Hematopoietic multipotent progenitor cell (in vitro differentiated cells): ENCODE measurements around the gene FMO1. TPM values are rescaled to one million over a fixed set of nuclear protein-coding genes. Genes with fewer than 3 reads are reported as not detected.
A peak's percentile ranks its signal among the peaks of the same experiment; 100 is the strongest.

Experiments
- DNase-seq, 3 donors: peaks; one replicate each; pipeline ENCODE4 v3.0.0-alpha.2; 2011 to 2015; ENCODE audit warnings: low read depth in 2 of 3, low spot score in 2 of 3
- total RNA-seq: library from RNA; depleted of rRNA; stranded (reverse); fragments of >200 nt; gene quantifications from one replicate; pipeline ENCODE4 v1.2.3, GENCODE V29; 2012

FMO1 gene
- total RNA-seq, 1 donor = under 0.01 TPM

DNA sequence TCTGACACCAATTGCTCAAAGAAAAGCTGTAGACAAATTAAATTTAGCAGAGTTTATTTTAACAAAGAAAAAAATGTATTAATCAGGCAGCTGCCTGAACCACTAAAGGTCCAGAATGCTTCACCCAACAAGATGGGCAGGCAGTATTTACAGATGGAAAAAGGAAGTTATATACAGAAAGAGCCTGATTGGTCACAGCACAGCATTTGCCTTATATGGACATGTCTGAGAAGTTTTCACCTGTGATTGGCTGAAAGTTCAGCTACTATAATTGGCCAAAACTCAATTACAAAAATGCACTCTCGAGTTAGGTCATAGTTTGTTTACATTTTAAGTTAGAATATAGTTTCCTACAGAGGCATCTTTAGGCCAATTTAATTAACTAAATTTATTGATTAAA lies 15.1 kb upstream of the FMO1 start:
- no peak for DNase-seq

- DNase-seq = peak in 1 of 3 donors; percentile 42
These were observed 12.1 kb upstream of the FMO1 start for GRCh38 chr1:171236231-171236630.

DNA sequence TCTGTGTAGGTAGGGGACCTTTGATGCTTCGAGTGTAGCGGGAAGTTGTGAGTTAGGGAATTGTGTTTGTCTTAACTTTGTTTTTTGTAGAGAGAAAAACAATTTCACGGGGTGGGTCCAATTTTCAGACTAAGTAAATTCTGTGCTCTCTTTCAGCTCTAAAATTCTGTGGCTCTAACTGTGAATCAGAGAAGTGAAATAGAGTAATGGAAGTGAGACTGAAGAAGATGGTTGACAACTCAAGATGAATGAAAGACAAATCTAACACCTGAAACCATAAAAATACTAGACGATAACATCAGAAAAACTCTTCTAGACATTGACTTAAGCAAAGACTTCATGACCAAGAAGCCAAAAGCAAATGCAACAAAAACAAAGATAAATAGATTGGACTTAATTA lies 4.4 kb upstream of the FMO1 start:
- no peak for DNase-seq

GRCh38 chr1:171245458-171246064 lies 2.7 kb upstream of the FMO1 start:
- peak in 1 of 3 donors; percentile 48 for DNase-seq

DNA sequence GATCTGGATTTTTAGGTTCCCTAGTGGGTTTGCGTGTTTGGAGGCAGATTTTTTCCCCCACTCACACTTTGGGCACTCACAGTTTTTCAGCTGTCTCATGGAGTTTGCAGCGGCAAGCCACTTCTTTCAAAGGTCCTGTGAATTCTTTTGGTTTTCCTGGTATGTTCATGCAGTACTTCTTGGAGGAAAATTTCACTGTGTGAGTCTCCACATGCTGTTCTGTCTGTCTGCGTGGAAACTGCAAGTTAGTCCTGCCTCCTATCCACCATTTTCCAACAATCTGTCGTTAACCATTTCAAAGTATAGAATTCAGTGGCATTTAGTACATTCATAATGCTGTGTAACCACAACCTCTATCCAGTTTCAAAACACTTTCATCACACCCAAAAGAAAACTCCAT lies 793 bp upstream of the FMO1 start:
- no peak for DNase-seq

- no peak for DNase-seq
These were observed 547 bp downstream of the FMO1 start for GRCh38 chr1:171248841-171249240.

DNA sequence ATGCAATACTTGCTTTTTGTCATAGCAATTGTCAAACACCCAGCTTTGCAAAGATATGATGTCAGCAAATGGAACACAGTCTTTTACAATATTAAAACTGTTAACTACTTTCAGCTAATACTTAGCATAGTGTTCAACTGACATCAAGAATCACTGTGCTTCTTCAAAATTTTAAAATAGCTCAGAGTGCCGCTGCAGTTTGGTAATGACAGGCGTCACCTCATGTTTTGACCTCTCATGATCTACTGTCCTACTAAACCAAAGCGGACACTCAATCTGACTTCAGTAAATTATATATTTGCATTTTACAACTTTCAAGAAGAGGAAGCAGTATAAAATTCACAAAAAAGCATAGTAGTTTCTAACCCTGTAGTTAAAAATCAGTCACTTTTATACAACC lies 2.0 kb downstream of the FMO1 start:
- no peak for DNase-seq

DNA sequence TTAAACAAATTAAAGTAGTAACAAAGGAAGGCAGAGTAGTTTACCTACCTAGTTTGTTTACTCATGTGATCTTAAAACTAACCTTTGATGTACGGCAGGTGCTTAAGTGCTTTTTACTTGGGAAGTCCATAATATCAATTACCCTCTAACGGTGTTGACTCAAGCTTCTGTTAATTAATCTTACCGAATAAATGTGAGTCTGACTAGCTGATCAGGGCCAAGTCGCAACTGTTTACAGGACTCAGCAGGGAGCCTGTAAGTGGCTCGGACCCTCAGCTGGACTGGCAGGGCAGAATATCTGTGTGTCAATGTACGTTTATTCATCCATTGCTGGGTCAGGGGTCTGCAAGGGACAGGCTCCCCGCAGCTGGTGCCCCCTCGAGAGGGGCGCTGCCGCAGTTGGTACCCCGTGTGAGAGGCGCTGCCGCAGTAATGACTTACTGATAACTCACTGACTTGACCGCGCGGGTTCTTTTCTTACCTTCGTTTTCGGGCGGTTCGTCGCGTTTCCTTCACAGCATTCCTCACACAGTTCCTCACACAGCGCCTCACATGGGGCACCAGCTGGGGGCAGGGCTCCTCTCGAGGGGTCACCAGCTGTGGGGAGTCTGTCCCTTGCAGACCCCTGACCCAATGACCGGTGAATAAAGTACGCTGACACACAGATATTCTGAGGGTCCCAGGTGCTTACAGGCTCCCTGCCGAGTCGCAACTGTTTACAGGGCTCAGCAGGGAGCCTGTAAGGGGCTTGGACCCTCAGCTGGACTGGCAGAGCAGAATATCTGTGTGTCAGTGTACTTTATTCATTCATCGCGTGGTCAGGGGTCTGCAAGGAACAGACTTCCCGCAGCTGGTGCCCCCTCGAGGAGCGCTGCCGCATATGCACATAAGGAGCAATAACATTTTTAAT lies 3.0 kb downstream of the FMO1 start:
- peak in 2 of 3 donors; percentile 29 to 55 for DNase-seq

GRCh38 chr1:171251952-171252300 lies 3.6 kb downstream of the FMO1 start:
- DNase-seq = no peak

DNA sequence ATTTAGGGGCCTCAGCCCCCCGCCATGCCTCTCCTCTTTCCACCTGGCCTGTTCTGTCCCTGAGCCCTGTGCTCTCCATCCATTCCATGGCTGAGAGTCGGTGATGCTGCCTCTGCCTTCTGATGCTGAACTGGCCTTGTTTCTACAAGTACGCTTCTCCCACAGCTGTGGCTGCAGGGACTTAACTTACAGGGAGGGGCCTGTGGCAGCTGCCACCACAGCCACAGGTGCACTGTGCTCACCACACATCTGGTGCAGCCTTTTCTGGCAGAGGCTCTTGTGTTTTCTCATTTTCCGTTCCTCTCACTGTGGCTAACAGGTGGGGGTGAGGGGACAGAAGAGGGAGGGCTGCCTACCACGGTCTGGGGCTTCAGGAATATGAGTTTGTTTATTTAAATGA lies 4.2 kb downstream of the FMO1 start:
- peak in 1 of 3 donors; percentile 49 for DNase-seq

- DNase-seq = no peak
These were observed 6.6 kb downstream of the FMO1 start for GRCh38 chr1:171254859-171255258.

GRCh38 chr1:171256940-171257606 lies 8.8 kb downstream of the FMO1 start:
- DNase-seq = no peak

DNA sequence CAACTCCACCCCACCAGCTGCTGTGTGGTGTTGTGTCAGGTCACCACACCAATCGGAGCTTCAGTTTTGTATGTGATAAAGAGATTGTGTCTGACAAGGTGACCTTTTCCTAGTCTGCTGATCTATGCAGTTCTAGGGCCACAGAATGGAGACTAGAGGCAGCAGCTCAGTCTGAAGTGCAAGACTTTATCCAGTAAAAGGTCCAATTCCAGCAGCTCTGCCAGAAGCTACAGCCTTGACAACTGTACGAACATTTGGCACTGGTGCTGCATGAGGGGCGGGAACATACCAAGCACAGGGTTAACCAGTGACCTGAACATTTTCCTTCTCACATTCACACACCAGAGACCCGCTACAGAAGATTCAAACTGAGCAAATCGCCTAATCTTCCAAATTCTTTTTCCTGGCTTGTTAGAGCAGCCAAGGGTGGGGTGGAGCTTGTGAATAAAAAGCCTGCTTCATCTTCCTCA lies 9.3 kb downstream of the FMO1 start:
- DNase-seq = no peak

DNA sequence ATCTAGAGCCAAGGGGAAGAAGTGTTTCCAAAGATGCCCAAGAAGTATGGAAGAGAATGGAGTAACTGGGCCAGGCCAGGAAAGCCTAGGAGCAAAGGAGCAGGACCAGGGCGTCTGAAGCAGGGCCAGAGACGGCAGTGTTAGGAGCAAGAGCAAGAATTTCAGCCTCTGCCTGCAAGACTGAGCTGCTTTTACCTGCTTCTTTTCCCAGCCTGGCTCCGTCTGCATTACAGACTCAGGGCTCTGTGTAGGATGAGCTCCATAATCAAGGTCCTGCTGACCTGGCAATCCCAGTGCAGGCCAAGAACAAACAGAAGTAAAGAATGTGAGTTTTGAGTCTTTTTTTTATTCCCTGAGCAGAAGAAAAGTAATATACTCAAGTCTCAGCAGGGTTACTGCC lies 10.1 kb downstream of the FMO1 start:
- DNase-seq = no peak

- no peak for DNase-seq
These were observed 10.6 kb downstream of the FMO1 start for GRCh38 chr1:171258943-171259342.

- DNase-seq = no peak
These were observed 13.0 kb downstream of the FMO1 start for GRCh38 chr1:171261336-171261735.

DNA sequence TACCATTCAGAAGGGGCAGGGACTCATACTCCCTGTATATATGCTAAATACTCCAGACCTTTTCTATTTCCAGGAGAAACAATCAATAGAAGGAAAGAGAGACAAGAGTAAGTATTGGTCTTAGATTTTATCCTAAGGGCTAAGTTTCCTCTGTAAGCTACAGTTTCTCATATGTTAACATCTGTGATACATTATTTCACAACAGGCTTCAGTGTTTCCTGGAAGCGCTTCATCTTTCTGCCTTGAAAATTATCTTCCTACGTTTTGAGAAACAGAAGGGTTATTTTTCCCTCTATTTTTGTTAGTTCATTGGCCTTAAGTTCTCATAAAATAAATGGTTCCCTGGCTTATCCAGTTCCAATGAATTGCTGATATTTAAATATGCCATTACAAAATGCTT lies 15.6 kb downstream of the FMO1 start:
- DNase-seq = no peak

- DNase-seq = no peak
These were observed 17.4 kb downstream of the FMO1 start for GRCh38 chr1:171265686-171266085.

DNA sequence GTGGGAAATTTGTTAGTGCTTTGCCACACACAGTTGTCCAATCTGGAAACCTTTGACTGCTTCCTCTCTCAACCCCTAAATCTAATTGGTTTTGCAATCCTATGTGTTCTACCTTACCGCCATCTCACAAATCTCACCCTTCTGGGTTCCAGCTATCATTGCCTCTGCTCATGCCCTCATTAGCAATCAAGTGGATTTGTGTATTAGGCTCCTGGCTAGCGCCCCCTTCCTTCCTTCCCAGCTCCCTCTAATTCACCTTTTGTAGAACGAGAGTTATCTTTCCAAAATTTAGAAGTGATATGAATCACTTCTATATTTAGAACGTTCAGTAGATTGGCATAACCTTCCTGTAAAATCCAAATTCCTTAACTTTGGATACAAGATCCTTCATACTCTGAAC lies 18.6 kb downstream of the FMO1 start:
- no peak for DNase-seq

DNA sequence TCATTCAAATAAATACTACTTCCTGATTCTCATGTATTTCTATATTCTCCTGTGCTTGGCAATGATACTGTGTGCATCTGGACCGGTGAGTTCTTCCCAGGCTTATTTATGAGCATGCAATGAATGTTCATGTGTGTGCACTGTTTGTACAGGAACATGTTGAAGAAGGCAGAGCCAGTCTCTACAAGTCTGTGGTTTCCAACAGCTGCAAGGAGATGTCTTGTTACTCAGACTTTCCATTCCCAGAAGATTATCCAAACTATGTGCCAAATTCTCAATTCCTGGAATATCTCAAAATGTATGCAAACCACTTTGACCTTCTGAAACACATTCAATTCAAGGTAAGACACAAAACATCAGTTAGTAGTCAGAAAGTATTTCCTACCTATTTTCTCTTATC lies 19.1 kb downstream of the FMO1 start:
- no peak for DNase-seq

GRCh38 chr1:171270806-171271205 lies 22.5 kb downstream of the FMO1 start:
- DNase-seq = no peak

- DNase-seq = no peak
These were observed 29.2 kb downstream of the FMO1 start for GRCh38 chr1:171277534-171277933.
